Sigmoid colon (tissue), 4 donors: ENCODE results near the gene AUTS2.

Experiments used
- EP300 ChIP-seq, 4 donors: sonication (generic); formaldehyde crosslinking; IDR thresholded peaks; one replicate each; pipeline ENCODE4 v1.6.1; 2017; ENCODE audit warnings: antibody characterized with exemption in 4 of 4
- POLR2A ChIP-seq, 2 donors: fragments of 450-650 bp; IDR thresholded peaks; one replicate each; pipeline ENCODE4 v1.6.1; 2016; ENCODE audit warnings: antibody characterized with exemption in 2 of 2, mild to moderate bottlenecking in 2 of 2, moderate library complexity in 2 of 2
- POLR2AphosphoS5 ChIP-seq, 4 donors: sonication (generic); formaldehyde crosslinking; IDR thresholded peaks; one replicate each; pipeline ENCODE4 v1.6.1; 2017; ENCODE audit warnings: antibody characterized with exemption in 4 of 4
- TF ChIP-seq, protein P1 (sequence below), 4 experiments: fragments of 450-650 bp in 3 of 4; fragments of 200-600 bp in 1 of 4; IDR thresholded peaks; one replicate each; pipeline ENCODE4 v1.5.1; 2016 to 2019; ENCODE audit warnings: antibody characterized with exemption in 4 of 4, mild to moderate bottlenecking in 3 of 4, moderate library complexity in 2 of 4

DNA sequence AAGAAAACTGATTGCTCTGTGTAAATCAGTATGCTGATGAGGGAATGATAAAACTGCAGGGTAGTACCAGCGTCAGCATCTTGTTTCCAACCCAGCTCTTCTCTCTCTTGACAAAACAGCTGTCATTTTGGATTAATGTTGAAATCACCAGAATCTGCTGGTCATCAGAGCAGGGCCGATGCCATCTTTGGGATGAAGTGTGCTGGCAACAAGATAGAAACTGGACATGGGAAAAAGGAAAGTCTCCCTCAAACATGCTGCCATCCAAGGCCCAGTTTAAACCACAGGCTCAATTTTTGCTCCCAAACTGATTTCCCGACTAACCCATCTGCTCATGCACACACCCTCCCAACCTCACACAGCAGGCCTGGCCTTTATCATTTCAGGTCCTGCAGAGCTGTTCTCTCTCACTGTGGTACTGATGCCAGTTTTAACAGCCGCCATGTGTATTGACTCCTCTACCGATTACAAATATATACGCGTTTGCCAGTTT lies 285.2 kb downstream of the AUTS2 start:
- TF ChIP-seq, protein P1, sequence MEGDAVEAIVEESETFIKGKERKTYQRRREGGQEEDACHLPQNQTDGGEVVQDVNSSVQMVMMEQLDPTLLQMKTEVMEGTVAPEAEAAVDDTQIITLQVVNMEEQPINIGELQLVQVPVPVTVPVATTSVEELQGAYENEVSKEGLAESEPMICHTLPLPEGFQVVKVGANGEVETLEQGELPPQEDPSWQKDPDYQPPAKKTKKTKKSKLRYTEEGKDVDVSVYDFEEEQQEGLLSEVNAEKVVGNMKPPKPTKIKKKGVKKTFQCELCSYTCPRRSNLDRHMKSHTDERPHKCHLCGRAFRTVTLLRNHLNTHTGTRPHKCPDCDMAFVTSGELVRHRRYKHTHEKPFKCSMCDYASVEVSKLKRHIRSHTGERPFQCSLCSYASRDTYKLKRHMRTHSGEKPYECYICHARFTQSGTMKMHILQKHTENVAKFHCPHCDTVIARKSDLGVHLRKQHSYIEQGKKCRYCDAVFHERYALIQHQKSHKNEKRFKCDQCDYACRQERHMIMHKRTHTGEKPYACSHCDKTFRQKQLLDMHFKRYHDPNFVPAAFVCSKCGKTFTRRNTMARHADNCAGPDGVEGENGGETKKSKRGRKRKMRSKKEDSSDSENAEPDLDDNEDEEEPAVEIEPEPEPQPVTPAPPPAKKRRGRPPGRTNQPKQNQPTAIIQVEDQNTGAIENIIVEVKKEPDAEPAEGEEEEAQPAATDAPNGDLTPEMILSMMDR (IDR thresholded peaks at IDR 0.05): no peak
- TF ChIP-seq POLR2AphosphoS5 (IDR thresholded peaks at IDR 0.05) (no peak), POLR2A (IDR thresholded peaks at IDR 0.05) (no peak), EP300 (IDR thresholded peaks at IDR 0.05) (no peak)
